Calu3 (cell line): ENCODE results near the gene SAMD4A. TPM values are rescaled to one million over a fixed set of nuclear protein-coding genes. Genes with fewer than 3 reads are reported as not detected.

Experiments used
- BruUV-seq: library from RNA; stranded (reverse); fragments of 400-500 nt; replicated peaks from 2 replicates; lab custom pipeline; 2021; lab: Mats Ljungman, UMichigan
- CTCF ChIA-PET: fragments of 300-600 bp; sonication (Branson Sonifier 250); formaldehyde crosslinking; loops from one replicate; lab custom pipeline; 2022; ENCODE audit warnings: antibody characterized with exemption; lab: Charles Lee
- DNase-seq: peaks from one replicate; pipeline ENCODE4 v3.0.0; 2022
- H3K27ac Mint-ChIP-seq: one replicate; pipeline ENCODE4 v1.8.0; 2022; ENCODE audit warnings: mixed read lengths; ENCODE audit not compliant: unreplicated experiment
- H3K27me3 Mint-ChIP-seq: one replicate; pipeline ENCODE4 v1.8.0; 2022; ENCODE audit warnings: mixed read lengths; ENCODE audit not compliant: unreplicated experiment
- H3K36me3 Mint-ChIP-seq: one replicate; pipeline ENCODE4 v1.8.0; 2022; ENCODE audit warnings: mild to moderate bottlenecking, moderate library complexity, mixed read lengths; ENCODE audit not compliant: insufficient read depth, unreplicated experiment
- H3K4me1 Mint-ChIP-seq: one replicate; pipeline ENCODE4 v1.8.0; 2022; ENCODE audit warnings: mild to moderate bottlenecking, low read depth, mixed read lengths; ENCODE audit not compliant: unreplicated experiment
- H3K4me3 Mint-ChIP-seq: one replicate; pipeline ENCODE4 v1.8.0; 2022; ENCODE audit warnings: mild to moderate bottlenecking, low read depth, moderate library complexity, mixed read lengths; ENCODE audit not compliant: unreplicated experiment
- H3K9me3 Mint-ChIP-seq: one replicate; pipeline ENCODE4 v1.8.0; 2022; ENCODE audit warnings: low read depth, mixed read lengths; ENCODE audit not compliant: unreplicated experiment
- CTCF ChIP-seq: fragments of 200-600 bp; IDR thresholded peaks from one replicate; pipeline ENCODE4 v1.8.0; 2022; ENCODE audit warnings: antibody characterized with exemption; ENCODE audit not compliant: unreplicated experiment
- intact Hi-C: fragments of 100-400 bp; cut with micrococcal nuclease; formaldehyde crosslinking; loops from one replicate; pipeline ENCODE4 v1.10.0; 2022; ENCODE audit not compliant: unreplicated experiment
- total RNA-seq: library from RNA; stranded (reverse); gene quantifications from 2 replicates; pipeline ENCODE4 v1.2.3, GENCODE V29; 2022

The SAMD4A gene
- total RNA-seq, 1 experiment from 2014 or later = 14.4 TPM

- H3K27me3 Mint-ChIP-seq = no peaks in the 10 kb centered on the region
- peaks cover 7% of the 10 kb centered on the region for H3K4me1 Mint-ChIP-seq
- no peaks in the 10 kb centered on the region for H3K9me3 Mint-ChIP-seq
- H3K27ac Mint-ChIP-seq = peak overlapping the region; percentile 80
- peaks cover 37% of the 10 kb centered on the region for H3K36me3 Mint-ChIP-seq
- DNase-seq = peak; percentile 86
- intact Hi-C loops = loop anchor here (2.0 kb wide), 2 partner anchors 77 to 239 kb away; no protein-coding TSS in a partner anchor
- TF ChIP-seq CTCF = no peak
- peak overlapping the region; percentile 92 for H3K4me3 Mint-ChIP-seq
- no TSS peak for BruUV-seq
- CTCF ChIA-PET = interaction anchor here (0.8 to 5.3 kb wide), 5 partner anchors 10 to 208 kb away, joined by 3 to 81 read pairs (median 3); no protein-coding TSS in a partner anchor
These were observed 1.0 kb upstream of the SAMD4A start for GRCh38 chr14:54565785-54566409.

- intact Hi-C loops = no loop called here
- Mint-ChIP-seq H3K36me3 (peaks cover 37% of the 10 kb centered on the region), H3K9me3 (peaks cover 3% of the 10 kb centered on the region), H3K27ac (peak overlapping the region; percentile 47), H3K4me3 (peak overlapping the region; percentile 92), H3K27me3 (no peaks in the 10 kb centered on the region), H3K4me1 (peaks cover 7% of the 10 kb centered on the region)
- BruUV-seq = TSS peak; percentile 5
- TF ChIP-seq CTCF = no peak
- CTCF ChIA-PET = interaction anchor here (0.6 to 5.3 kb wide), 4 partner anchors 58 to 206 kb away, joined by 3 to 81 read pairs (median 4); partner anchors contain the start of gene CGRRF1
- DNase-seq = peak; percentile 39
These were observed 303 bp downstream of the SAMD4A start for GRCh38 chr14:54567224-54567638.

DNA sequence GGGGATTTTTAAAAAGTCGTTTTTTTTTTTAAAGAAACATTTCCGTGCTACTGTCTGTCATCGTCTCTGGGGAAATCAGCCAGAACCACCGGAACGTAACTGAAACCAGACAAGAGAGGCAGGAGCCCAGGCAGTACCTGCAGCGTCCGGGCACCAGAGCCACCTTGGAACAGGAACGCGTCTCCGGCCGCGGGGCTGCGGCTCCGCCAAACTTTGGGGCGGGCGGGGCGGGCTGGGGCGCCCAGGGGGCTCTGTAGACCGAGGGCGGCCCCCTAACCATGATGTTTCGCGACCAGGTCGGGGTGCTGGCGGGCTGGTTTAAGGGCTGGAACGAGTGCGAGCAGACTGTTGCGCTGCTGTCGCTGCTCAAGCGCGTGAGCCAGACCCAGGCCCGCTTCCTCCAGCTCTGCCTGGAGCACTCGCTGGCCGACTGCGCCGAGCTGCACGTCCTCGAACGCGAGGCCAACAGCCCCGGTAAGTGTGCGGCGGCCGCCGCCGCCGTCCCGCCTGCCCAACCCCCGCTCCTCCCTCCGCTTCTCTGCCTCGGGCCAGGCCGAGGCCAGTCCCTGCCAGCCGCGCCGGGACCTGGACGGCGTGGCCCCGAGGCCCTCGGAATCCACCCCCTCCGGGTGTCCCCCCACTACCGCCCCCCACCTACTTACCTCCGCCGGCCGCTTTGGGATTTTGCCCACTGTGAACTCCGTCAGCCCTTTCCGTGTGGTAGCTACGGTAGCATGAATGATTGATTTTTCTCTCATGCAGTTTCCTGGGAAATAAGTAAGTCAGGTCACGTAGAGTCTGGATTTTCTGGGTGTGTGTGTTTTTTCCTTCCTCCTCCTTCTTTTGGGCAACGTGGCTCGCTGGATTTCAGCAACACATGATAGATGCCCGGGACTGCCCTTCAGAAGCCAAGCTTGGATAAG lies 972 bp downstream of the SAMD4A start:
- CTCF ChIA-PET = interaction anchor here (0.6 to 5.3 kb wide), 7 partner anchors 9 to 206 kb away, joined by 3 to 81 read pairs (median 4); partner anchors contain the start of gene CGRRF1
- Mint-ChIP-seq H3K27me3 (no peaks in the 10 kb centered on the region), H3K36me3 (peaks cover 37% of the 10 kb centered on the region), H3K27ac (peak overlapping the region; percentile 47), H3K4me3 (peak overlapping the region; percentile 92), H3K9me3 (peaks cover 5% of the 10 kb centered on the region), H3K4me1 (peaks cover 7% of the 10 kb centered on the region)
- intact Hi-C loops = no loop called here
- no peak for TF ChIP-seq CTCF
- peak; percentile 40 for DNase-seq
- BruUV-seq = no TSS peak

- H3K27me3 Mint-ChIP-seq = no peaks in the 10 kb centered on the region
- TF ChIP-seq CTCF = no peak
- intact Hi-C loops = no loop called here
- H3K36me3 Mint-ChIP-seq = peaks cover 37% of the 10 kb centered on the region
- peaks cover 5% of the 10 kb centered on the region for H3K9me3 Mint-ChIP-seq
- no TSS peak for BruUV-seq
- peak overlapping the region; percentile 92 for H3K4me3 Mint-ChIP-seq
- CTCF ChIA-PET = interaction anchor here (0.7 to 5.3 kb wide), 4 partner anchors 8 to 205 kb away, joined by 3 to 81 read pairs (median 6); no protein-coding TSS in a partner anchor
- peaks cover 7% of the 10 kb centered on the region for H3K4me1 Mint-ChIP-seq
- no peak for DNase-seq
- no peak overlapping the region for H3K27ac Mint-ChIP-seq
These were observed 2.1 kb downstream of the SAMD4A start for GRCh38 chr14:54568821-54569595.
